NCI-H774 (cell line): ENCODE measurements around the gene GFM1.
A peak's percentile ranks its signal among the peaks of the same experiment; 100 is the strongest.

ENCODE experiments used
- DNase-seq: peaks from one replicate; lab custom pipeline; 2025; lab: John Stamatoyannopoulos, UW

GFM1 gene

DNA sequence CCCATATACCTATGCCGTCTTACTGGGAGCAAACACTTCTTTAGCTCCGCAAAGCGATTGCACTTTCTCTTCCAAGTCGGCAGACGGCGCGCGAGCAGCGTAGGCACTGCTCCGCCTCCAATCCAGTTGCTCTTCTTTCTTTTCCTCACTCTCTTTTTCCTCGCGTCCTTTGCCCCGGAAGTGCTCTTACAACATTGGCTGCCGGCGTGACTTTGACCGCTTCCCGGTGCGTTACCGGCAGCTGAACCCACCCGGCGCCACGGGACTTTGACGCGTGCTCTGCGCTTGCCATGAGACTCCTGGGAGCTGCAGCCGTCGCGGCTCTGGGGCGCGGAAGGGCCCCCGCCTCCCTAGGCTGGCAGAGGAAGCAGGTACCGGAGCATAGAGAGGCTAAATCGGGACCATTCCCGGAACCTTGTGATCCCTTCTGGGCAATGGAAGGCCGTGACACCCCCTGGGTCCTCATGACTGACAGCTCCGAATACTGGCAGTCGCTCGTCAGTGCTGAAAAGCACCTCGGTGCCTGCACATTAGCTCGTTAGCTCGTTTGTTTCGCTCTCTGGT lies at the start of gene GFM1:
TSS of gene GFM1 (plus strand) at position 183 of the 564 bp plus-strand sequence. CDS start at position 291, 108 bp downstream.
- DNase-seq = peak; percentile 98

DNA sequence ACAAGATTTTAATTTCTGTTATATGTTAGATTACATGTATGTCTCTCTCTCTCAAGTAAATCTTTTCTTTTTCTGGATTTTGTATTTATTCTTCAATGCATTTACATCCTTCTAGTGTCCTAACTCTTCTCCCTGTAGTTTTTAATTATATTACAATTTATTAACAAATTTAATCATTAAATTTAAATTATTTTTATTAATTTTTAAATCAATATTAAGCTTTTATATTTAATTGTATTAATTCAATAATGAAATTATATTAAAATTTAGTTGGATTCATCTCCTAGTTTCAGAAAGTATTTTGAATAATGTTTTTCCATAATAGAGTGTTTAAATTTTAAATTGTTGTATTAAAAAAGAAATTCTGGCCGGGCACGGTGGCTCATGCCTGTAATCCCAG lies 43.5 kb upstream of the GFM1 start:
- no peak for DNase-seq

DNA sequence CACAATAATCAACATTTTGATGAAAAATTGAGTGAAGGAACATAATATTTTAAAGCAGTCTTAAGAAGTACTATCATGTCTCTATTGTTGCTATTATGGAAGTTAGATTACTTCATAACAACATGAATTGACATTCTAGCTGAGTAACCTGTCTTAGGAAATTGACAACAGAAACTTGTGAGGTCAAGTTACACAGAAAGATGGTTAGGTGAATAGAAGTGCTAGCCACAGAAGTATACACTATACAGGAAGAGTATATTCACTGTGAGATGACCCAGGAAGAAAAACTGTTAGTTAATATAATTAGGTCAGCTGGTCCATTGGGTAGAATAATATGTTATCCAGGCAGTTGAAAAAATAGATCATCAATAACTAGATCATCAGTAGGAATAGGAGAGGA lies 42.1 kb upstream of the GFM1 start:
- DNase-seq = no peak

DNA sequence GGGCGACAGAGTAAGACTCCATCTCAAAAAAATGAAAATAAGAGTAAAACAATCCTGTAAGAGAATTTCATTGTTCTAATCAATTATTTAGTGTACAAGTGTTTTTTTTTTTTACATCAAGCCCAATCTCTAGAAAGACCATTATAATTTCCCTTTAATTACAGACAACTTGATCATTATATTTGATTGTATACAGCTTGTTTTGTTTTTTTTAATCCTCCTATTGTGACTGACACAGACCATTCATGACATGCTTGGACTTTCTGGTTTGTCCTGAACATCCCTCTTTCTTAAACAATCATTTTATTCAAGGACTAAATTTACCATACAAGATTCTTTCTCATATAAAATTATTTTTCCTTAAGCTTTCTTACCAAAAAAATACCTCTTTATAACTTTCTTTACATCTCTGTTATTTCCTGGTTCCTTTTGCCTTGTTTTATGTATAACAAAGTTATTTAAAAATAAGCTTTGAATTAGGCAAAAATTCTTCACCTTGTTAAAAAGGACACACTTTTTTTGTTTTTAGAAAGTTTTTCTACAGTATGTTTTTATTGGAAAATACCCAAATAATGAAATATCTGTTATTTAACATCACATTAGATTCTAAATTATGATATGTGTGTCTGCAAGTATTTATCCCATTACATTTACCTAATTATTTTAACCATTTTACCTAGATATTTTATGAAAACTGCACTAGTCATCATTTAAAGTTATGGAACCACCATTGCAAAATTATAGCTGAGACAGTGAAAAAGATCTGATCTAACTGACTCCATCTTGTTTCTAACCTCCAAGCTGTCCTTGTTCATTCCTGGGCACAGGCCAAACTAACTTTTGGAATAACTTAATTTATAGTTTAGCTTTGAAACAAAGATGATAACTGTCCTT lies 26.1 kb upstream of the GFM1 start:
- no peak for DNase-seq

DNA sequence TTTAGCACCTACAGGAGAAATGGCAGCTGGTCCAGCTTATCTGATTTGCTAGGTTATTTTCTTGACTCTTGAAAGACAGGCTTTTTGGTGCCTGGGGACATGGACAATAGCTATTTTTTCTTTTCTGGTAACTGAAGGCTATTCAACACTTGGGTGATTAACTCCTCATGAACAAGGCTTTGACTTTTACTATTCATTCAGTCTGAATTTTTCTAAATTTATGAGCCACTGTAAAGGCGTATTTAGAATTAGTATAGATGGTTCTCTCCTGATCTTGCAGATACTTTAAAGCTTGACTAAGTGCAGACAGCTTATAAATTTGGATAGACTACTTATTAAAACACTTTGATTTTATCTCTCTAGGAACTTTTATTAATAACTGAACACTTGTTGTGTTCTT lies 18.4 kb upstream of the GFM1 start:
- DNase-seq = no peak

DNA sequence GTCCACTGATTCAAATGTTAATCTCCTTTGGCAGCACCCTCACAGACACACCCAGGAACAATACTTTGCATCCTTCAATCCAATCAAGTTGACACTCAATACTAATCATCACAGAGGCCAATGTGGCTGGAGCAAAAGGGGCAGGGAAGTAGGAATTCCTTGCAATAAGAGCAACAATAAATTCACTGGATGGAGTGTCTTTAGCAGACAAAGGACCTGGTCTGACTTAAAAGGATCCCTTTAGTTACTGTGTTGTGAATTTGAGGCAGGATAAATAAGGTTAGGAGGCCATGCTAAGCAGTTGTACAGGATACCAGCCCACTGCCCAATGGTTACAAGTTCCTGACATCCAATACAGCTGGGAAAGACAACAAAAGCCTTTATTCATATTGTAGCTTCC lies 12.3 kb upstream of the GFM1 start:
- no peak for DNase-seq

DNA sequence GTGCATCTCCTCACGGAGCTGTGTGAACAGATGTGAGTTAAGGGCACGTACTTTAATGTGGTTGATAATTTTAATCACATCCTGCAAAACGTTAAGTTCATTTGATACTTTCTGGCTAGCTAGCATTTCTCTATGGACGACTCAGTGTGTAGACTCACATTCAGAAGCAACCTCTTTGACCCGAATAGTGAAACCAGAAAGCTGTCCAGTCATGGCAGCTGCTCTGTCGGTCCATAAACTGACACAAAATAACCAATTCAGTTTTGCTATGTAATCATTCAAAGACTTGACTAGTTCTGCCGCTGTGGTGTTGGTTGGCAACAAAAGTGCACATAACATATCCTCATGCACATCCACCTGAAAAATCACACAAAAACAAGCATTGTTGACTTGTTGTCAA lies 3.7 kb upstream of the GFM1 start:
- no peak for DNase-seq

DNA sequence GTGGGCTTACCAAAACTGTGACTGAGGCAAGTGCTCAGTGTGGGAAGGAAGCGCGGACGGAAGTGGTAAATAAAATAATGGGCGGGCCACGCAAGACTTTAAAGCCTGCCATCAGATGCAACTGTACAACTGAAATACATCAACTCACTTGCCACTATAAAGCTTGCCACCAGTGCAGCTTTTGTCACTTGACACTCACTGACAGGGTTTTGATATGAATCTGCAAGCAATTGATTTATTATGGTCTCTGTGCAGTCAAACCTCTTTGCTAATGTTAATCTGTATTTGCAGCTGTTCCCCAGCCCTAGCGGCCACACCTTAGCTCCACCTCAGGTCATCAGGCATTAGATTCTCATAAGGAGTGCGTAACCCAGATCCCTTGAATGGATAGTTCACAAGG lies 2.3 kb upstream of the GFM1 start:
- DNase-seq = no peak

DNA sequence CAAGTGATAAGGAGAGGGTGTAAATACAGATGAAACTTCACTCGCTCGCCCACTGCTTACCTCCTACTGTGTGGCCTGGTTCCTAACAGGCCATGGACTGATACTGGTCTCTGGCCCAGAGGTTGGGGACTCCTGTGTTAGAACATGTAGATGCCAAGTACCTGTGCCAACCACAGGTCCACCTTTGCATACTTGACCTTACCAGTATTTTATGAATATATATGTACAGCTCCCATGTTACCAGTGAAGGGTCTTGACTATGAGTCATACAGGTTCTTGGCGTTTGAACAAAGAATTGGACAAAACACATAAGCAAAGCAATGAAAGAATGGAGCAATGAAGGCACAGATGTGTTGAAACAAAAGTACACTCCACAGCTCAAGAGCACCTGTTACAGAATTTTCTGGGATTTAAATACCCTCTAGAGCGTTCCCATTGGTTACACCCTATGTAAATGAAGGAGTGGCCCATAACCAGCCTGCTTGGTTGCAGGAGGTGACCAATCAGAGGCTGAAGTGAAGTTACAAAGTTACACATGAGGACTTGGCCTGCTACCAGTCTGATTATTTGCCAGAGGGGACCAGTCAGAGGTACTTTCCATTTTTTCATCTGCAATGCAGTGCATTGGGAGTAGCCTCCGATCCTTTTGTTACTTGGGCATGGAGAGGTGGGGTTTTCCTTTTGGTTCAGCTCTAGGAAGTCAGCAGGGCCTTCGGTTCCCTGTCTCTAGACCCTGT lies 1.7 kb upstream of the GFM1 start:
- DNase-seq = no peak

DNA sequence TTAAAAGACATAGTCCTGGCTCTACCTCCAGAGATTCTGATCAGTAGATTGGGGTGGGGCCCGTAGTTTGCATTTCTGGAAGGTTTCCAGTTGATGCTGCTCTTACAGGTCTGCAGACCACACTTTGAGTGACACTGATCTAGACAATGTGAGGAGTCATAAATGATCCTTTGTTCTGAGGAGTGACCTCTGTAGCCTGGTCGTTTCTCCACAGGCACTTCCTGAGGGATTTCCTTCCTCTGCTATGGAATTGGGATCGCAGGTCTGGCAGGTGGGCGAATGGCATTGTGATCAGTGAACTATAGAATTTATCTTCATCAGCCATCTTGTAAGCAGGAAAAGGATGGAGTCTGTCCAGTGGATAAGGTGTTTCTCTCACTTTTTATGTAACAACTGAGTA lies 5.5 kb downstream of the GFM1 start:
- DNase-seq = no peak

DNA sequence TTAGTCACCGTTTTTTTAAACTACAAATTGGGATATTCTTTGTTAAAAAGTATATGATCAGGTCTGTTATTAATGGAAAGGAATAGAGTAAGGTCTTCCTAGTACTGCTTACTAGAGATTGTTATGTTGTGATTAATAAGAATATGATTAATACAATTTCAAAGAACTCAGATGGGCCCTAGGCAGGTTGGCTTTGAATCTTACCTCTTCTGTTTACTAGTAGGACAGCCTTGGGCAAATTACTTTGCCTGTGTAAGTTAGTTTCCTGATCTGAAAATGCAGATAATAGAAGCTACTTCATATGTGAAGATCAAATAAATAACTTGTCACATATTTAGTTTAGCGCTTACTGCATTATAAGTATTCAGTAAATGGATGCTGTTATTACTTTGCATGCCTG lies 6.9 kb downstream of the GFM1 start:
- DNase-seq = no peak

DNA sequence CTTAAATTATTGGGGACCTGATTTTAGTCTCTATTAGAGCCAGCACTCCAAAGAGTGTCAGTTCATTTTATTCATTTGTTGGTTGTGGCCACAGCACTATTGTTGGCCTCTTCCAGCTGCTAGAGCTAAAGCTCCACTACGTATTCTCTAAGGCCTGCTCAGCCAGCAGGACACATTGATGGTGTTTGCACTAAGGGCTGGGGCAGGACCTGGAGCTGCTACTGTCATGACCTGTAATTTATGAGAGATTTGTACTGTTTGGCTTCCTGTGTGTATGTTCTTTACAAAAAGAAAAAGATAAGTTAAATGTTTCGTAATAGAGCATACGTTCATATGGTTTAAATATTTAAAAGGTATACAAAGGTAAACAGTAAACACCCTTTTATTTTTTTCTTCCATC lies 8.1 kb downstream of the GFM1 start:
- DNase-seq = no peak

DNA sequence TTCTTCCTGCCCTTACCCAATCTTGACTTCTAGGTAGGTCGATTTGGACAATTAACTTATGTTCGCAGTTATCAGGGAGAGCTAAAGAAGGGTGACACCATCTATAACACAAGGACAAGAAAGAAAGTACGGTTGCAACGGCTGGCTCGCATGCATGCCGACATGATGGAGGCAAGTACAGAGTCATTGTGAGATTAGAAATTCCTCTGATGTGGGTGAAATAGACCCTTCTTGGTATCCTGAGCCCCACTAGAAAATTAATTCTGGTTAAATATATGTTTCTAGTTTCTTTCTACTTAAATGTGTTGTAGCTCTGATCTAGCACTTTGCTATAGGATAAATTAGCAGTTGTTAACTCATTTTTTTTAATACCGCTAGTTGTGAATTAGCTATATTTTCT lies 14.6 kb downstream of the GFM1 start:
- DNase-seq = no peak

DNA sequence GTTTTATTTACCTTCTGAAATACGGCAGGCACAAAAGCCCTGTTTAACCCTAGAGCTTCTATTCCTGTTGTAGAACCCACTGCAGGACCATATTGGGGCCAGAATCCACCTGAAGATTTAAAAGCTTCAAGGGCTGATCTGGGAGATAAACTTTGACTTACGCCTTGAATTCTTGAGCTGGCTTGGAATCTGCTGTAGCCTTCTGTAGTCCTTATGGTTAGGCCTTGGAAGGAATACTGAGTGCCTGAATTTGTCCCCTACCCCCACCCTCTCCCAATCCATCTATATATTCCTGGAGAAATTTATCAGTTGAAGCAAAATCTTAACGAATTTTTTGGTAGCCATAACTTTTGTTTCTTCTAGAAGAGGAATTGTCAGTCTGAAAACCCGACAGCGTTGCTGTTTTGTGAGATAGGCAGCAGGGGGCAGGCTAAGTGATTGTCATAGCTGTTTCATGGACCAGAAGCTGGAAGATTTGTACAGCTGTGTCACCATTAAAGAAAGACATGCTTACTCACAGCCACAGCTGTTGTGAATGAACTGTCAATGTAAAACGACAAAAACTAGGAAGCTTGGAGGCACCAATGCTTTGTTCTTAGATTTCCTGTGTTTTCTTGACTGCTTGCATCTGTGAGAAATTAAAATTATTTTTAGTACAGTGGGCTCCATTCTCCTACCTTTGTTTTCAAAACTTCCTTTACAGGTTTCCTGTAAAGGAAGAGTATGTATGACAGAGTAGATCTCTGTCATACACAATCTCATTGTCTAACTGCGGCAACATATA lies 15.3 kb downstream of the GFM1 start:
- DNase-seq = peak; percentile 57

DNA sequence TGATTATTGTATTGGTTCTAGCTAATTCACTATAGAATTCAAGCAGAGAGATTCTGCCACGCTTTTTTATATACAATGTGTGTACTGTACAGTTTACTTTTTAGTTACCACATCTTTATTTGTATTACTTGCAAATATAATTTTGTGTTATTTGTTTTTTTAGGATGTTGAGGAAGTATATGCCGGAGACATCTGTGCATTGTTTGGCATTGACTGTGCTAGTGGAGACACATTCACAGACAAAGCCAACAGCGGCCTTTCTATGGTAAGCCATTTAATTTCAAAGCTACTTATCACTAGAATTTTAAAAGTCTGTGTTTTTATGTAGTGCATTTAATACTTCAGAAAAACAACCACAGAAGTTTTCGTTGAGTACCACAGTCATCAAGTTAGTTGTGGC lies 16.4 kb downstream of the GFM1 start:
- DNase-seq = no peak

DNA sequence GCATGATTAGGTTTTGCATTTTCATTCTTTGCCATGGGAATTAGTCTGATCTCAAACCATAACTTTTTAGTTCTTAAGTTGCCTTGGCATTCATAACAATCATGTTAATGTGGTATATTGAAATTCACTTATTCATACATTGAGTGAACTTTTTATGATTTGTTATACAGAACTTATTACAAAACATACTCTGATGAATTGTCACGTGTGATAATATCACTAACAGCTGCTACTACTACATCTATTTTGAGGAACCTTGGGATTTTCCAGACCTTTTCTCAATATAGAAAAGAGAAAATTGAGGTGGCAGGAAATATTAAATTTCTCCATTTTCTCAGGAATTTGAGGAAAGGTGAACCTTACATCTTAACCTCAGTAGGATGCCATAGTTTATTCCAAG lies 18.9 kb downstream of the GFM1 start:
- no peak for DNase-seq

DNA sequence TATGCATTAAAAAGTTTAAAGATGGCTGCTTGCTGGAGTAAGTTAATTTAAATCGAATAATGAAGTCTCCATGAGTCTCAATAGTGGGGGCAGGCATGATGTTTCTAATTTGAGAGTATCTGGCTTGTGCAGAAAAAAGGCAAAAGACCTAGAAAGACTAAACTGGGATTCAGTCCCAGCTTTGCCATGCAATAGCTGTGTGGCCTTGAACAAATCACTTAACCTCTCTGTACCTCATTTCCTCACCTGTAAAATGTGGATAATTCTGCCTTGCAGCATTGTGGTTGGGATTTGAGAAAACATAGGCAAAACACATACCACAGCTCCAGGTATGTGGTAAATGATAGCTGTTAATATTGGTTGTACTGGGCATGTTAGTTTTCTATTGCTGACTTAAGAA lies 19.5 kb downstream of the GFM1 start:
- no peak for DNase-seq

DNA sequence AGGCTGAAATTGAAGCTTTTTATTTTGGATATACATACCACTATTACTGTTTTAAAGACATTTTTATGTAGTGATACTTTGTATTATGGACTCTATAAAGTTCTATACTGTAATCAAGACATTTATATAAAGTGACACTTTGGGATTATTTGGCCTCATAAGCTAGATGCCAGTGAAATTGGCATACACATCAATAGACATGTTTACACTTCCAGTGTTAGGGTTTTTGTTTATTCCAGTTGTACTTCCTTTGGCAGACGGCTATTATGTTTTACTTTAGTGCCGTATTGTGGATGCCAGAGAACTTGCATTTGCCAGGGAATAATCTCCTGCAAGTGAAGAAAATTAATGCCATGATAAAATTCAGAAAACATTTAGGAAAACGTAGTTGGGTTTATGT lies 22.1 kb downstream of the GFM1 start:
- DNase-seq = no peak

DNA sequence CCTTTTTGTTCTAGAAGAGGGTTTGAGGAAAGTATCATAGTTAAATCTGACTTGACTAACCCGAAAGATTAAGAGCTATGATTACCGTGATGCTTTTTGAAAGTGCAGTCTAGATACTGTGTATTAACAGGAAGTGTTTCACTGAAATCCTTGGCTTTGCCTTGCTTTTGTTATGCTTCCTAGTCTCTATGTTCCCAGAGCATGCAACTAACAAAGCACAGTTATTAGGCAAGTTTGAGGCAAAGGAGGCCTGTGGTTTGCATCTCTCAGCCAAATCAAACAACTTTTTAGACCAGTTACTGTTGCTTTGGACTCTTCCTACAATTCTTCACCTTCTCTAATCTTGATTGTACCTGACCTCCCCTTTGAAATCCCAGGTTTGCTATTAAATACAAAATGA lies 24.2 kb downstream of the GFM1 start:
- DNase-seq = no peak

DNA sequence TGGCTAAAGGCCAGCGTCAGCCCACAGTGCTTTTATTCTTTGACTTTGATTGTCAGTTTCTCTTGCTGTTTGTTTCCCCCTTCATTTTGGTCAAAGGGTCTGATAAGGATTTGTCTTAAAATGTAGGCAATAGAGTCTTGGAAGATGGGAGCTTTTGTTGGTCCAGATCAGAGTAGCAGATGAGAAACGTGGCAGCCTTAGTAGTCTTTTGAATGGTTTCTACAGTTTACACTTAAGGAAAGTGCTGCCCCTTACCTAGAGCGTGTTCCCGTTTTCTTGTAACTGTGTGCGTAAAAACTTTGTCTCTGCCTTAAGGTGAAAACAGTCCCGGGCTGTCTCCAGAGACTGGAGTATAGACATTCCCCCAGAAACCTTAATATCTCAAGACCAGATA lies 27.5 kb downstream of the GFM1 start:
- no peak for DNase-seq

DNA sequence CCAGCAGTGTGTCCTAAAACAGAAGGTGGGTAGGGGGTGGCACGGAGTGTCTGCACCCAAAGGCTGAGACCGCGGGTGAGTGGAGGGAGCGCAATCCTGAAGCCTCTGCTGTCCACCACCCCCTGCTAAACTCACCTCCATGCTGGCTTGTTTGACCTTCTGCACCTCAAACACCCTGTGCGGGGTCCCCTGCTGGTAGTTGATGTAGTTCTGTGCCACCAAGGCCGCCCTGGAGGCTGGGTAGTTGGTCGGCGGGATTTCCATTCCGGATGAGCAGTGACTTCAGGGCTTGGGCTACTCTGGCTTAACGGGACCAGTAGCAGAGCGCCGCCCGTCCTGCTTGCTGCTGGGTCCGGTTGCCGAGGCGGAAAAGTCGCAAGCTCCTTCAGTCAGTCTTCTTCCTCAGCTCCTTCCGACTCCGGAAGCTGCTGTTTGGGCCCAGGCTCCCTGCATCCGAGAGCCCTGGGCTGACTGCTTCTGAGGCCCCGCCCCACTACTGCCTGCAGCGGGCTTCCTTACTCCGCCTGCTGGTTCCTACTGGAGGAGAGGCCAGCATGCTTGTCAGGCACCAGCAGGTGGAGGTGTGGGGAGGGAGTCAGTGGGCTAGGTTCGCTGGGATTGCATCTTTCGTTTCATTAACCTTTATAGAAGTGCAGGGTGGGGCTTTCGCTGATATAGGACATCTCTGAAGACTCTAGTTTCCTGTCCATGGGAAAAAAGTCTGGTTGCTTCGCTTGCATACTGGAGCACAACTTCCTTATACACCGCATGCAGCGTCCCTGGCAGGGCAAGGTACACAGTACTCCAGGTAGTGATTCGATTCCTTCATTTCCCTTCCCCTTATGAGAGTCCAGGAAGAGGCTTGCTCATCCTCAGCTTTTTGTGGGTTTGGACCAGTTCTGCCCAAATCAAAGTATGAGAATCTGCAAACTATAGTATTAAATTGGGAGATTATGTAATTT lies 28.2 kb downstream of the GFM1 start, which contains the start of gene LXN:
TSS of gene LXN (minus strand) at position 434 of the 962 bp plus-strand sequence. CDS start at position 264, 170 bp downstream.
- DNase-seq = no peak
